ENCODE measurements around the gene KIF1B. TPM values are rescaled to one million over a fixed set of nuclear protein-coding genes. Genes with fewer than 3 reads are reported as not detected.
A peak's percentile ranks its signal among the peaks of the same experiment; 100 is the strongest.

Gene KIF1B
- total and polyA plus RNA-seq, 2 experiments from 2014 or later, result 21.5 to 68.4 TPM

- no peak for TF ChIP-seq ZNF462 (CRISPR knock-in tag; IDR thresholded peaks at IDR 0.05)
- no peak for TF ChIP-seq ETS1 (IDR thresholded peaks at IDR 0.05)
- no peak for TF ChIP-seq NANOG (IDR thresholded peaks at IDR 0.05; ENCODE audit: borderline replicate concordance)
- no peak for TF ChIP-seq STAT1 (IDR thresholded peaks at IDR 0.05; ENCODE audit: unreplicated experiment)
- no peak for TF ChIP-seq ZNF114 (CRISPR knock-in tag; IDR thresholded peaks at IDR 0.05)
- no peak for TF ChIP-seq EZH2phosphoT487 (IDR thresholded peaks at IDR 0.05; ENCODE audit: unreplicated experiment)
These were observed 76.8 kb downstream of the KIF1B start (continued) for GRCh38 chr1:10287023-10287645.

DNA sequence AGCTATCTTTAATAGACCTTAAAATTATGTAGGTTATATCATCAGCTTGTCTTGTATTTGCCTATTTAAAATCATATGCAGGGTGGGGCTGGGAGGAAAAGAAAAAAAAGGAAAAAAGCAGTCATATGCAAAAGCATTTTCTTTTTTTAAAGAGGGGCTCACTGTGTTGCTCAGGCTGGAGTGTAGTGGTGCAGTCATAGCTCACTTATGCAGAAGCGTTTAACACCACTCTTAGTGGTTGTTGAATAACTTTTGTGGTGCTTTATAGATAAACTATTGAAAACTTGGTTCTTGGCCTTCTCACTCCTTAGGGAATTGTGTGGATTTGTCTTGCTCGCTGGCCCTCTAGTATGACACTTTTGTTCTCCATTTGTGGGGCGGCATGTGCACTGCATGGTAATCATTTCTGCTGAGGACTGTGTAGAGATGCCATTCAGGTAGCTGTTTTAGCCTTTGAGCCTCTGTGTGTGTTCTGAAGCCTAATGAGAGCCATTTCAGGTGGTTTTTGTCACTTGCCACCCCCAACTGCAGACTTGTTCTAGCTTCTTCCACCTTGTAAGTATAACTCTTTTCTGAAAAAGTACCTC lies 77.8 kb downstream of the KIF1B start:
- H3K9me2 ChIP-seq (ENCODE audit: insufficient read depth), result no peaks in the 10 kb centered on the region
- 0 out of 2 replicates have a peak overlapping the region, but pooled peaks have one; percentile 5 for H3K27ac ChIP-seq (ENCODE audit: low read depth)
- peaks cover 11% of the 10 kb centered on the region; the same call in 1 of the 2 replicates for H3K36me3 ChIP-seq (ENCODE audit: insufficient read depth)
- peaks cover 31% of the 10 kb centered on the region for H3K36me3 Mint-ChIP-seq (ENCODE audit: low read depth)
- H3K4me1 Mint-ChIP-seq, result no peaks in the 10 kb centered on the region
- H3K27me3 ChIP-seq (ENCODE audit: insufficient read depth), result no peaks in the 10 kb centered on the region
- H3K27me3 Mint-ChIP-seq (ENCODE audit: insufficient read depth, low read depth, poor library complexity), result no peaks in the 10 kb centered on the region
- H3K4me1 ChIP-seq (ENCODE audit: insufficient read depth), result no peaks in the 10 kb centered on the region
- no peaks in the 10 kb centered on the region for H3K79me2 ChIP-seq (replicated peaks; ENCODE audit: insufficient read depth)
- H3K4me3 ChIP-seq, result no peak overlapping the region
- no peak for ATAC-seq
- no peak overlapping the region for H3K4me3 Mint-ChIP-seq
- no peak overlapping the region for H3K27ac Mint-ChIP-seq
- no peak overlapping the region for H3K4me2 ChIP-seq
- H2AFZ ChIP-seq, result no peak overlapping the region
- no peak for TF ChIP-seq STAT1 (IDR thresholded peaks at IDR 0.05; ENCODE audit: unreplicated experiment)
- H4K20me1 ChIP-seq (replicated peaks; ENCODE audit: insufficient read depth), result no peaks in the 10 kb centered on the region; the same call in 1 of the 2 replicates
- no peaks in the 10 kb centered on the region for H3K9me3 Mint-ChIP-seq
- no peaks in the 10 kb centered on the region for H3F3A ChIP-seq (replicated peaks; ENCODE audit: low read depth)
- DNase-seq (ENCODE audit: low spot score), result no peak
